CD4-positive, alpha-beta T cell (primary cell): Measurements from ENCODE around the gene TMEM139. TPM values are rescaled to one million over a fixed set of nuclear protein-coding genes. Genes with fewer than 3 reads are reported as not detected.
A peak's percentile ranks its signal among the peaks of the same experiment; 100 is the strongest.

Source experiments
- ATAC-seq: fragments of 200-7000 bp; cut with Tn5 transposase; one replicate; pipeline ENCODE4 v1.10.0; 2022; ENCODE audit warnings: mild to moderate bottlenecking; ENCODE audit not compliant: poor library complexity
- CTCF ChIA-PET: fragments of 350-600 bp; sonication (Branson Sonifier 250); formaldehyde crosslinking; loops from one replicate; lab custom pipeline; 2021; ENCODE audit warnings: antibody characterized with exemption, inconsistent platforms; lab: Charles Lee
- POLR2A ChIA-PET: fragments of 350-600 bp; sonication (Branson Sonifier 250); formaldehyde crosslinking; loops from one replicate; lab custom pipeline; 2021; ENCODE audit warnings: antibody characterized with exemption, inconsistent platforms; lab: Charles Lee
- DNase-seq, 14 experiments: peaks; one replicate each; pipeline ENCODE4 v3.0.0-alpha.2; 2013 to 2020; ENCODE audit warnings: mixed read lengths in 2 of 14
- H3K27ac ChIP-seq, 2 donors: one replicate each; pipeline versions ENCODE4 v1.5.1 to v1.7.0; 2013; ENCODE audit warnings: low read length in 2 of 2, low read depth in 1 of 2, mild to moderate bottlenecking in 1 of 2
- H3K27me3 ChIP-seq, 2 experiments: 1 replicate in 1 of 2; 2 replicates in 1 of 2; pipeline versions ENCODE4 v1.6.1 to v1.7.0; 2013; ENCODE audit warnings: low read length in 2 of 2, control low read depth in 1 of 2, mild to moderate bottlenecking in 1 of 2, moderate library complexity in 1 of 2; ENCODE audit not compliant: insufficient read depth in 2 of 2, control insufficient read depth in 1 of 2
- H3K36me3 ChIP-seq: one replicate; pipeline ENCODE4 v1.6.1; 2013; ENCODE audit warnings: low read length, control low read depth; ENCODE audit not compliant: insufficient read depth
- H3K4me1 ChIP-seq: one replicate; pipeline ENCODE4 v1.6.1; 2013; ENCODE audit warnings: low read length, control low read depth; ENCODE audit not compliant: insufficient read depth
- H3K4me3 ChIP-seq: one replicate; pipeline ENCODE4 v1.5.1; 2013; ENCODE audit warnings: mild to moderate bottlenecking, low read length, moderate library complexity
- H3K9me3 ChIP-seq, 2 experiments: 1 replicate in 1 of 2; 2 replicates in 1 of 2; pipeline versions ENCODE4 v1.6.1 to v1.7.0; 2013; ENCODE audit warnings: low read length in 2 of 2, mild to moderate bottlenecking in 2 of 2, control low read depth in 1 of 2, moderate library complexity in 1 of 2; ENCODE audit not compliant: control insufficient read depth in 1 of 2, insufficient read depth in 1 of 2
- H3K27ac Mint-ChIP-seq: one replicate; pipeline ENCODE4 v1.8.0; 2020; ENCODE audit warnings: mixed read lengths
- H3K27me3 Mint-ChIP-seq: one replicate; pipeline ENCODE4 v1.8.0; 2021; ENCODE audit warnings: mixed read lengths
- H3K36me3 Mint-ChIP-seq: one replicate; pipeline ENCODE4 v1.8.0; 2021; ENCODE audit warnings: low read depth, mixed read lengths
- H3K4me1 Mint-ChIP-seq: one replicate; pipeline ENCODE4 v1.8.0; 2021; ENCODE audit warnings: low read depth, mixed read lengths
- H3K4me3 Mint-ChIP-seq: one replicate; pipeline ENCODE4 v1.8.0; 2020; ENCODE audit warnings: mild to moderate bottlenecking, mixed read lengths
- H3K9me3 Mint-ChIP-seq: one replicate; pipeline ENCODE4 v1.8.0; 2020; ENCODE audit warnings: mixed read lengths
- CTCF ChIP-seq: fragments of 200-600 bp; IDR thresholded peaks from one replicate; pipeline ENCODE4 v1.8.0; 2022; ENCODE audit warnings: antibody characterized with exemption, mild to moderate bottlenecking
- intact Hi-C, 2 experiments: fragments of 100-400 bp; cut with DNase I in 1 of 2; cut with micrococcal nuclease in 1 of 2; formaldehyde crosslinking; loops; one replicate each; pipeline versions ENCODE4 v1.15.1 to v1.9.0; 2023 to 2025; cut with DNase I, micrococcal nuclease
- total RNA-seq, 174 experiments: library from RNA in 2 of 174; stranded (reverse) in 2 of 174; gene quantifications; one replicate each; pipeline ENCODE4 v1.2.3 and lab custom pipeline; 2021 to 2026

Gene TMEM139
- total RNA-seq, 2 experiments from 2014 or later: 0.20 to 0.27 TPM

GRCh38 chr7:143240291-143241168 lies 44.2 kb upstream of the TMEM139 start:
- H3K4me1 ChIP-seq: peaks cover 12% of the 10 kb centered on the region
- H3K27me3 ChIP-seq: peaks cover 0 to 6% of the 10 kb centered on the region in 2 experiments
- H3K36me3 Mint-ChIP-seq: peaks cover 9% of the 10 kb centered on the region
- peak overlapping the region; percentile 7 for H3K4me3 Mint-ChIP-seq
- TF ChIP-seq CTCF: peak; percentile 95
- ATAC-seq (peak; percentile 99), DNase-seq (peak; percentile 43 to 88 (median 66))
- CTCF ChIA-PET: interaction anchor here (0.8 to 3.4 kb wide), 46 partner anchors 8 to 233 kb away, joined by 3 to 92 read pairs (median 4); partner anchors contain the start of genes CASP2 and GSTK1
- peaks cover 6 to 21% of the 10 kb centered on the region in 2 experiments for H3K9me3 ChIP-seq
- H3K27ac ChIP-seq: no peak overlapping the region
- peaks cover 31% of the 10 kb centered on the region for H3K4me1 Mint-ChIP-seq
- H3K36me3 ChIP-seq: no peaks in the 10 kb centered on the region
- POLR2A ChIA-PET: interaction anchor here (0.6 to 2.2 kb wide), 27 partner anchors 9 to 177 kb away, joined by 3 to 21 read pairs (median 4); partner anchors contain the start of genes CASP2 and GSTK1
- H3K27me3 Mint-ChIP-seq: peaks cover 10% of the 10 kb centered on the region
- no peak overlapping the region for H3K4me3 ChIP-seq
- H3K9me3 Mint-ChIP-seq: peaks cover 12% of the 10 kb centered on the region
- intact Hi-C loops: loop anchor here (1.0 to 2.0 kb wide), 6 partner anchors 24 to 176 kb away; no protein-coding TSS in a partner anchor
- H3K27ac Mint-ChIP-seq: no peak overlapping the region

GRCh38 chr7:143242306-143242705 lies 42.5 kb upstream of the TMEM139 start:
- no peak for TF ChIP-seq CTCF
- Mint-ChIP-seq H3K4me1 (peaks cover 49% of the 10 kb centered on the region), H3K27ac (no peak overlapping the region), H3K36me3 (no peaks in the 10 kb centered on the region), H3K9me3 (peaks cover 3% of the 10 kb centered on the region), H3K4me3 (no peak overlapping the region), H3K27me3 (no peaks in the 10 kb centered on the region)
- intact Hi-C loops: no loop called here
- ATAC-seq (no peak), DNase-seq (no peak)
- Histone ChIP-seq H3K4me3 (no peak overlapping the region), H3K9me3 (peaks cover 3 to 6% of the 10 kb centered on the region in 2 experiments), H3K36me3 (no peaks in the 10 kb centered on the region), H3K27me3 (peaks cover 0 to 6% of the 10 kb centered on the region in 2 experiments), H3K27ac (no peak overlapping the region), H3K4me1 (peaks cover 28% of the 10 kb centered on the region)
- CTCF ChIA-PET: interaction anchor here (0.7 kb wide), 1 partner anchor 29 kb away, joined by 3 read pairs; no protein-coding TSS in a partner anchor
- POLR2A ChIA-PET: interaction anchor here (1.6 kb wide), 1 partner anchor 21 kb away, joined by 6 read pairs; the partner anchor contains the start of gene GSTK1

GRCh38 chr7:143243111-143243510 lies 41.6 kb upstream of the TMEM139 start:
- Mint-ChIP-seq H3K4me3 (no peak overlapping the region), H3K9me3 (peaks cover 3% of the 10 kb centered on the region), H3K36me3 (no peaks in the 10 kb centered on the region), H3K27me3 (no peaks in the 10 kb centered on the region), H3K4me1 (peaks cover 57% of the 10 kb centered on the region), H3K27ac (no peak overlapping the region)
- H3K9me3 ChIP-seq: no peaks in the 10 kb centered on the region
- no peak for ATAC-seq
- no peaks in the 10 kb centered on the region for H3K27me3 ChIP-seq
- no peak for TF ChIP-seq CTCF
- H3K4me1 ChIP-seq: peaks cover 28% of the 10 kb centered on the region
- intact Hi-C loops: no loop called here
- POLR2A ChIA-PET: interaction anchor here (1.0 to 1.6 kb wide), 3 partner anchors 16 to 45 kb away, joined by 3 to 6 read pairs (median 3); partner anchors contain the start of genes CASP2 and GSTK1
- DNase-seq: no peak
- H3K4me3 ChIP-seq: no peak overlapping the region
- H3K36me3 ChIP-seq: no peaks in the 10 kb centered on the region
- CTCF ChIA-PET: interaction anchor here (0.7 to 1.5 kb wide), 3 partner anchors 15 to 45 kb away, joined by 3 to 5 read pairs (median 3); partner anchors contain the start of gene CASP2
- H3K27ac ChIP-seq: no peak overlapping the region
